ENCODE results near the gene CAMKK1. TPM values are rescaled to one million over a fixed set of nuclear protein-coding genes. Genes with fewer than 3 reads are reported as not detected.
A peak's percentile ranks its signal among the peaks of the same experiment; 100 is the strongest.

CAMKK1 gene
- total and polyA plus RNA-seq, 2 of the 4 experiments (the other 2 are of a cell fraction), result 4.1 to 8.2 TPM

- TF ChIP-seq RCOR1 (IDR thresholded peaks at IDR 0.05; ENCODE audit: insufficient replicate concordance, low read length) (peak; percentile 53), CEBPB (IDR thresholded peaks at IDR 0.05; ENCODE audit: low read depth, low read length) (no peak)
Measured at GRCh38 chr17:3890082-3890877, 2.6 kb downstream of the CAMKK1 start (continued).

- H3K79me1 ChIP-seq (ENCODE audit: low read depth in 1 of 2, low read length in 2 of 2), result peaks cover 14 to 56% of the 10 kb centered on the region in 2 experiments; a peak in 3 of 4 replicates
- CTCF ChIA-PET, result interaction anchor here (1.0 to 1.7 kb wide), 2 partner anchors 43 to 152 kb away, joined by 5 to 7 read pairs; partner anchors contain the start of gene NCBP3
- dilution Hi-C loops (cut with HindIII; ENCODE audit: low sequenced_read_pairs, unreplicated experiment), result no loop called here
- no peak for TF ChIP-seq MXI1 (IDR thresholded peaks at IDR 0.05; ENCODE audit: borderline replicate concordance, low read depth, low read length)
- no peak for TF ChIP-seq POLR2A (IDR thresholded peaks at IDR 0.05; ENCODE audit: low read depth, low read length)
- TF ChIP-seq, protein P1, sequence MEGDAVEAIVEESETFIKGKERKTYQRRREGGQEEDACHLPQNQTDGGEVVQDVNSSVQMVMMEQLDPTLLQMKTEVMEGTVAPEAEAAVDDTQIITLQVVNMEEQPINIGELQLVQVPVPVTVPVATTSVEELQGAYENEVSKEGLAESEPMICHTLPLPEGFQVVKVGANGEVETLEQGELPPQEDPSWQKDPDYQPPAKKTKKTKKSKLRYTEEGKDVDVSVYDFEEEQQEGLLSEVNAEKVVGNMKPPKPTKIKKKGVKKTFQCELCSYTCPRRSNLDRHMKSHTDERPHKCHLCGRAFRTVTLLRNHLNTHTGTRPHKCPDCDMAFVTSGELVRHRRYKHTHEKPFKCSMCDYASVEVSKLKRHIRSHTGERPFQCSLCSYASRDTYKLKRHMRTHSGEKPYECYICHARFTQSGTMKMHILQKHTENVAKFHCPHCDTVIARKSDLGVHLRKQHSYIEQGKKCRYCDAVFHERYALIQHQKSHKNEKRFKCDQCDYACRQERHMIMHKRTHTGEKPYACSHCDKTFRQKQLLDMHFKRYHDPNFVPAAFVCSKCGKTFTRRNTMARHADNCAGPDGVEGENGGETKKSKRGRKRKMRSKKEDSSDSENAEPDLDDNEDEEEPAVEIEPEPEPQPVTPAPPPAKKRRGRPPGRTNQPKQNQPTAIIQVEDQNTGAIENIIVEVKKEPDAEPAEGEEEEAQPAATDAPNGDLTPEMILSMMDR (conservative IDR thresholded peaks at IDR 0.05; ENCODE audit: low read depth, low read length), result no peak
- TF ChIP-seq FOS (IDR thresholded peaks at IDR 0.05; ENCODE audit: low read depth, low read length), result no peak
- TF ChIP-seq, protein P2, sequence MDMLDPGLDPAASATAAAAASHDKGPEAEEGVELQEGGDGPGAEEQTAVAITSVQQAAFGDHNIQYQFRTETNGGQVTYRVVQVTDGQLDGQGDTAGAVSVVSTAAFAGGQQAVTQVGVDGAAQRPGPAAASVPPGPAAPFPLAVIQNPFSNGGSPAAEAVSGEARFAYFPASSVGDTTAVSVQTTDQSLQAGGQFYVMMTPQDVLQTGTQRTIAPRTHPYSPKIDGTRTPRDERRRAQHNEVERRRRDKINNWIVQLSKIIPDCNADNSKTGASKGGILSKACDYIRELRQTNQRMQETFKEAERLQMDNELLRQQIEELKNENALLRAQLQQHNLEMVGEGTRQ (IDR thresholded peaks at IDR 0.05; ENCODE audit: low read depth, low read length), result no peak
- TF ChIP-seq MAFK (IDR thresholded peaks at IDR 0.05; ENCODE audit: low read depth, low read length), result no peak
- no peak for TF ChIP-seq SMC3 (IDR thresholded peaks at IDR 0.05; ENCODE audit: low read depth, low read length)
- TF ChIP-seq RCOR1 (IDR thresholded peaks at IDR 0.05; ENCODE audit: insufficient replicate concordance, low read length), result no peak
Measured at GRCh38 chr17:3889325-3890012, 3.4 kb downstream of the CAMKK1 start.

More at GRCh38 chr17:3889325-3890012, 3.4 kb downstream of the CAMKK1 start:
- Histone ChIP-seq H3K9me3 (ENCODE audit: control insufficient read depth, insufficient read depth, low read length) (no peaks in the 10 kb centered on the region), H3K4me3 (ENCODE audit: insufficient read depth, low read depth, low read length) (no peak overlapping the region), H3K4ac (ENCODE audit: low read depth, low read length) (peak overlapping the region; percentile 87), H2BK15ac (ENCODE audit: low read depth, low read length) (peak overlapping the region; percentile 100; the same call in 2 of the 3 replicates), H4K8ac (ENCODE audit: low read depth in 2 of 2, low read length in 2 of 2) (peak overlapping the region; percentile 73 to 100), H4K20me1 (ENCODE audit: insufficient read depth, low read length) (peaks cover 6% of the 10 kb centered on the region; the same call in 1 of the 2 replicates), H2AK9ac (replicated peaks; ENCODE audit: low read depth, low read length, poor library complexity) (peak overlapping the region; percentile 99), H3K27ac (ENCODE audit: insufficient read depth, low read length) (peak overlapping the region; percentile 40), H2BK5ac (ENCODE audit: low read depth, low read length, poor library complexity, severe bottlenecking) (peak overlapping the region; percentile 97), H3K14ac (replicated peaks; ENCODE audit: low read depth, low read length) (peak overlapping the region; percentile 84), H3K36me3 (ENCODE audit: control insufficient read depth, insufficient read depth, low read length) (peaks cover under 1% of the 10 kb centered on the region; the same call in 1 of the 2 replicates), H2BK20ac (ENCODE audit: low read depth, low read length) (peak overlapping the region; percentile 88), H3K9ac (ENCODE audit: low read depth, low read length) (no peak overlapping the region), H3K9me1 (ENCODE audit: insufficient read depth, low read length) (peaks cover 24% of the 10 kb centered on the region), H3K4me2 (ENCODE audit: low read depth, low read length) (peak overlapping the region; percentile 36; the same call in 1 of the 2 replicates), H3K23ac (ENCODE audit: low read depth, low read length) (peak overlapping the region; percentile 70; the same call in 1 of the 2 replicates), H4K5ac (ENCODE audit: low read depth, low read length) (peak overlapping the region; percentile 90), H2BK120ac (ENCODE audit: low read depth, low read length) (peak overlapping the region; percentile 85), H3K27me3 (ENCODE audit: control insufficient read depth, insufficient read depth, low read length) (no peaks in the 10 kb centered on the region), H3K18ac (ENCODE audit: low read depth, low read length) (peak overlapping the region; percentile 59; the same call in 1 of the 2 replicates), H2AK5ac (ENCODE audit: low read depth, low read length) (peak overlapping the region; percentile 100), H3K56ac (ENCODE audit: extremely low read depth, insufficient read depth, low read length) (no peak overlapping the region), H2AFZ (replicated peaks; ENCODE audit: low read length, poor library complexity) (peak overlapping the region; percentile 87), H3K4me1 (ENCODE audit: control insufficient read depth, insufficient read depth, low read length) (peaks cover 50% of the 10 kb centered on the region), H4K91ac (ENCODE audit: insufficient read depth, low read depth, low read length) (peak overlapping the region; percentile 91)
- 86% methylated on average over 4 of the region's 17 CpGs; no CpG with 5 or more reads in 1 of the 2 experiments for WGBS, 2 experiments (ENCODE audit: extremely low coverage in 2 of 2, insufficient read length in 1 of 2)
- no TSS peak for BruUV-seq (replicated peaks)
- ATAC-seq (ENCODE audit: low read depth), result no peak
- intact Hi-C loops (cut with micrococcal nuclease), result loop anchor here (2.0 kb wide), 1 partner anchor 27 kb away; no protein-coding TSS in a partner anchor
- DNase-seq, result no peak
- POLR2A ChIA-PET (ENCODE audit: unreplicated experiment), result no interaction called here
- in situ Hi-C loops (cut with MboI; ENCODE audit: low sequenced_read_pairs), result no loop called here
